GM23248 (cell line): ENCODE results near the gene CWC25. TPM values are rescaled to one million over a fixed set of nuclear protein-coding genes. Genes with fewer than 3 reads are reported as not detected.

ENCODE experiments used
- DNase-seq: peaks from one replicate; pipeline ENCODE4 v3.0.0-alpha.2; 2015
- H2AFZ ChIP-seq: fragments of 200-600 bp; sonication (generic); 2 replicates; pipeline ENCODE4 v1.6.1; 2016; ENCODE audit warnings: antibody characterized with exemption
- H3F3A ChIP-seq: fragments of 200-600 bp; sonication (generic); 2 replicates; pipeline ENCODE4 v1.6.1; 2016; ENCODE audit warnings: mild to moderate bottlenecking, antibody characterized with exemption, mixed run types; ENCODE audit not compliant: insufficient read depth
- H3K27ac ChIP-seq: fragments of 200-600 bp; sonication (generic); 2 replicates; pipeline ENCODE4 v1.5.1; 2016; ENCODE audit warnings: mild to moderate bottlenecking
- H3K27me3 ChIP-seq: fragments of 200-600 bp; sonication (generic); replicated peaks from 2 replicates; pipeline ENCODE4 v1.6.1; 2016; ENCODE audit warnings: mild to moderate bottlenecking; ENCODE audit not compliant: insufficient read depth
- H3K36me3 ChIP-seq: fragments of 200-600 bp; sonication (generic); 2 replicates; pipeline ENCODE4 v1.6.1; 2016; ENCODE audit warnings: low read depth, mild to moderate bottlenecking
- H3K4me1 ChIP-seq: fragments of 200-600 bp; sonication (generic); 2 replicates; pipeline ENCODE4 v1.6.1; 2016; ENCODE audit warnings: mild to moderate bottlenecking; ENCODE audit not compliant: insufficient read depth
- H3K4me2 ChIP-seq: fragments of 200-600 bp; sonication (generic); one replicate; pipeline ENCODE4 v1.6.1; 2016; ENCODE audit warnings: mild to moderate bottlenecking; ENCODE audit not compliant: unreplicated experiment
- H3K4me3 ChIP-seq: fragments of 200-600 bp; sonication (generic); 2 replicates; pipeline ENCODE4 v1.5.1; 2016; ENCODE audit warnings: mild to moderate bottlenecking
- H3K79me2 ChIP-seq: fragments of 200-600 bp; sonication (generic); 2 replicates; pipeline ENCODE4 v1.6.1; 2016; ENCODE audit warnings: mild to moderate bottlenecking; ENCODE audit not compliant: insufficient read depth
- H3K9ac ChIP-seq: fragments of 200-600 bp; sonication (generic); 2 replicates; pipeline ENCODE4 v1.6.1; 2016; ENCODE audit warnings: mild to moderate bottlenecking
- H3K9me2 ChIP-seq: fragments of 200-600 bp; sonication (generic); 2 replicates; pipeline ENCODE4 v1.6.1; 2016; ENCODE audit warnings: mixed run types, mild to moderate bottlenecking, moderate library complexity; ENCODE audit not compliant: insufficient read depth
- H3K9me3 ChIP-seq: fragments of 200-600 bp; sonication (generic); one replicate; pipeline ENCODE4 v1.6.1; 2017; ENCODE audit warnings: low read depth
- H4K20me1 ChIP-seq: fragments of 200-600 bp; sonication (generic); 2 replicates; pipeline ENCODE4 v1.6.0; 2016; ENCODE audit not compliant: insufficient read depth
- EZH2 ChIP-seq: fragments of 200-600 bp; sonication (generic); IDR thresholded peaks from 2 replicates; pipeline ENCODE4 v1.6.1; 2018; ENCODE audit warnings: antibody characterized with exemption, mild to moderate bottlenecking; ENCODE audit not compliant: insufficient read depth, poor library complexity, severe bottlenecking
- EZH2phosphoT487 ChIP-seq: fragments of 200-600 bp; sonication (generic); IDR thresholded peaks from 2 replicates; pipeline ENCODE4 v1.6.1; 2018; ENCODE audit warnings: antibody characterized with exemption, moderate library complexity, mild to moderate bottlenecking, low read depth; ENCODE audit not compliant: insufficient read depth
- WGBS, 2 experiments: methylation state at CpG; one replicate each; pipeline ENCODE4 v1.1.6; 2015 to 2017; ENCODE audit warnings: low lambda C conversion rate in 2 of 2, low coverage in 1 of 2; ENCODE audit errors: missing lambda C conversion rate in 2 of 2; 5-methylcytosine and 5-hydroxymethylcytosine counted together
- in situ Hi-C: fragments of 300-500 bp; cut with MboI; formaldehyde crosslinking; loops from 2 replicates; pipeline ENCODE4 v1.15.0; 2020
- polyA plus RNA-seq: library from polyadenylated mRNA; unstranded; fragments of >200 nt; fragmentation: Nextera tagmentation; extraction: Ambion mirVana; gene quantifications from 2 replicates; pipeline ENCODE4 v1.2.1, GENCODE V29; 2016
- total RNA-seq: library from RNA; depleted of rRNA; stranded (reverse); fragments of >200 nt; shearing (Covaris generic); gene quantifications from 2 replicates; pipeline ENCODE4 v1.2.3, GENCODE V29; 2014

CWC25 gene
- total and polyA plus RNA-seq, 2 experiments from 2014 or later: 9.7 to 14.2 TPM

DNA sequence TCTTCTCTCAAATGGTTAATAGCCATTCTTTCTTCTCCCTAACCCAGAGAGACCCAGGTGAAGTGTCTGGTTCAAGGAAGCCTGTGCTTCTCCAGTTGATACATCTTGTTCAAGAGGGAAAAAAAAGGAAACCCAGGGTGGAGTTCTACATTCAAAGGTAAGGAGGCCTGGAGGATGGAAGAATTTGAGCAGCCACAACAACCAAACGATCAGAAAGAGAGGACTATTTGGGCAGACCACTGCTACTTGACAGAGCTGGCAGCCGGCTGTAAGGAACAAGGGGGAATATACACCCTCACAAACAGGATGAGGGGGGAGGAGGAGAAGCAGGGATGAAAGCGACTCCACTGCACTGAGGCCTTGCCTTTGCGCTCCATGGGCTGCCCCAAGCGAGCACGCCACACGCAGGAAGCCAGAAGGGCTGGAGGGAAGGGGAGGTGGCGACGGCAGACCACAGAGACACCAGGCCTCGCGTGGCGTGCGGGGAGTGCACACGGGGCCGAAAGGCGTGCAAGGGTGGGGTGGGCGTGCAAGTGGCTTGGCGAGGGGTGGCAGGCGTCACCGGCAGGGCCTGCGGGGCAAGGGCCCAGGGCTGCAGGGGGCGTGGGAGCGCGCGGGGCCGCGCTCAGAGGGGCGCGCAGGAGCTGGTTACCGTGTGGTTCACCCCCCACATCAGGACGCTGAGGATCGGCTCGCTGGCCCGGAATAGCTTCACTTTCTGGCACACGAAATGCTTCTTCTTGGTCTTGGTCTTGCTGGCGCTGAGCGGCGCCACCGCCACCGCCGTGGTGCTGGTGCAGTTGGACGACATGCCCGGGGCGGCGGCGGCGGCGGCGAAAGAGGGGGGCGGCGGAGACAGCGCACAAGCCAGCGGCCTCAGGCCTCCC is 26.3 kb downstream of the CWC25 start:
- DNase-seq: peak; percentile 74
- Histone ChIP-seq H3K36me3 (peaks cover 20% of the 10 kb centered on the region), H3K79me2 (peaks cover 54% of the 10 kb centered on the region), H4K20me1 (0 out of 2 replicates have a peak, but pooled peaks cover 3% of the 10 kb centered on the region), H3K9me3 (no peaks in the 10 kb centered on the region), H3K4me3 (peak overlapping the region; percentile 88), H3K9ac (peak overlapping the region; percentile 97), H3K9me2 (no peaks in the 10 kb centered on the region), H3F3A (peaks cover 52% of the 10 kb centered on the region), H3K4me2 (peak overlapping the region; percentile 100), H3K4me1 (peaks cover 21% of the 10 kb centered on the region), H3K27me3 (no peaks in the 10 kb centered on the region), H2AFZ (peak overlapping the region; percentile 72), H3K27ac (peak overlapping the region; percentile 96)
- WGBS, 2 experiments: 1 to 2% methylated on average over 22 to 40 of the region's 53 CpGs
- no peak for TF ChIP-seq EZH2
- no peak for TF ChIP-seq EZH2phosphoT487
- in situ Hi-C loops: no loop called here

DNA sequence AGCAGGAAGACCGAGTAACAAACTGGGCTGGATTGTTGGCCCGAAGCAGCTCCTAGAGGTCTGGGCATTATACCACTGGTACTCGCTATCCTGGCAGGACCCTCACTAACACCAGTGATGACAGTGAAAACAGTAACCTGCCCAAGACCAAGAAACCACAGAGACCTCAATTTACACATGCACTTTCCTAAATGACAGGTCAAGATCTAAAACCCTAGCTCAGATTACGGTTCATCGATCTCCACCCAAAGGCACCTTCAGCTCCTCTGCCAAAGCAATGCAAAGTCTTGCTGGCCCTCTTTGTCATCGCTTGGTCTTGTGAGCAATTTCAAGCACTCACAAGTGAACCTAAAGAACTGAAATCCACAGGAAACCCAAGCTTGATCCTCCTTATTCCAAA is 27.3 kb downstream of the CWC25 start:
- H3K4me1 ChIP-seq: peaks cover 21% of the 10 kb centered on the region
- no peak for TF ChIP-seq EZH2
- TF ChIP-seq EZH2phosphoT487: no peak
- peaks cover 16% of the 10 kb centered on the region; the same call in 1 of the 2 replicates for H3K36me3 ChIP-seq
- 0 out of 2 replicates have a peak, but pooled peaks cover 4% of the 10 kb centered on the region for H4K20me1 ChIP-seq
- peak overlapping the region; percentile 97 for H3K9ac ChIP-seq
- 79 to 81% methylated on average over 6 of the region's 6 CpGs for WGBS, 2 experiments
- H2AFZ ChIP-seq: no peak overlapping the region
- no peaks in the 10 kb centered on the region for H3K27me3 ChIP-seq
- peaks cover 64% of the 10 kb centered on the region for H3K79me2 ChIP-seq
- H3K4me2 ChIP-seq: peak overlapping the region; percentile 100
- H3K27ac ChIP-seq: peak overlapping the region; percentile 96
- peak; percentile 37 for DNase-seq
- no peaks in the 10 kb centered on the region for H3K9me3 ChIP-seq
- H3K9me2 ChIP-seq: no peaks in the 10 kb centered on the region
- H3F3A ChIP-seq: peaks cover 52% of the 10 kb centered on the region
- in situ Hi-C loops: no loop called here
- peak overlapping the region; percentile 88 for H3K4me3 ChIP-seq

DNA sequence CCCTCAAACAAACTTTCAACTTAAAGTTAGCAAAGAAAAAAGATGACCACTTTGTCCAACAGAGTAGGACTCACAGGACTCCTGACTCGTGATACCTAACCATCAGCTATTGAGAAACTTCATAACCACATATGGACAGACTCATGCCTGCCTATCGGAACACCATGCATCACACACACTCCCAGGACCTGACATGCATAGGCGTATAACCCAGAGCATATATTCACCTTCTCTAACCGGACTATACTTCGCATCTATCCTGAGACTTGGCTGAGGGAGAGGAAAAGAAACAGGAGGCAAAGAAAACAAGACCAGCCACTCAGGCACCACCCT is 28.0 kb downstream of the CWC25 start:
- Histone ChIP-seq H3K4me2 (peak overlapping the region; percentile 100), H3K4me1 (peaks cover 21% of the 10 kb centered on the region), H3K79me2 (peaks cover 71% of the 10 kb centered on the region), H3K9me3 (no peaks in the 10 kb centered on the region), H3K27me3 (no peaks in the 10 kb centered on the region), H3K36me3 (peaks cover 13% of the 10 kb centered on the region; the same call in 1 of the 2 replicates), H3K9me2 (no peaks in the 10 kb centered on the region), H3K4me3 (peak overlapping the region; percentile 88), H3F3A (peaks cover 50% of the 10 kb centered on the region), H3K27ac (peak overlapping the region; percentile 96), H3K9ac (peak overlapping the region; percentile 97; the same call in 1 of the 2 replicates), H2AFZ (no peak overlapping the region), H4K20me1 (0 out of 2 replicates have a peak, but pooled peaks cover 4% of the 10 kb centered on the region)
- peak; percentile 76 for DNase-seq
- TF ChIP-seq EZH2 (no peak), EZH2phosphoT487 (no peak)
- WGBS, 2 experiments: 75 to 81% methylated on average over 5 of the region's 5 CpGs
- in situ Hi-C loops: no loop called here

DNA sequence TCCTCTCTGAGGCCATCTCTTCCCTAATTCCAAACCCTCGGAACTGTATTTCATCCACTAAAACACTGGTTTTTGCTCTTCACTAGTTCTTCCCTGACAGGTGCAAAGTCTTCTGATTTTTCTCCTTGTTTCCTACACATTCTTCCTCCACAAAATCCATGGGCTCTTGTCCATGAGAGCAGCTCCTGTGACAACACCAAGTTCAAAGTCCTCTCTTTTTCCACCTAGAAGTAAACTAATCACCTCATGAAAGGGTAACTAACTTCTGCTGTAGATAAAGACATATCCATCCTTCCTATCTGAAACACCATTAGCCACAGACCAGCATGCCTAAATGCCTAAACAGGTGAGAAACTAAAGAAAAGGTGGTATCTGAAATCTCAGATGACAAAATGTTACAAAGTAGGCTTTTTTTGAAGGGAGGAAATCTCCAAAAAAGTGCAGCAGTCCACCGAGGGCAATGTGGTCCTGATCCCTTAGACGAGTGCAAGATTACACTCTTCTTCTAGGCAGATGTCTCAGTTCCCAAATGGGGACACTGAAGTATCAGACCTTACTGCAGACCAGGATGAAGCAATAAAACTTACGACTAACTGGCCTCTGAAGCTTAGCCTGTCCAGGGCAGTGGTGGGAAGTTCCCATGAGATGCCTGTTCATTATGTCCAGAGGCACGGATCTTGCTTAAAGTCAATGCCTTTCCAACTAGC is 28.5 kb downstream of the CWC25 start:
- no peak for DNase-seq
- Histone ChIP-seq H3K27me3 (no peaks in the 10 kb centered on the region), H3K9me2 (no peaks in the 10 kb centered on the region), H3K4me3 (peak overlapping the region; percentile 88), H3K9ac (no peak overlapping the region), H4K20me1 (0 out of 2 replicates have a peak, but pooled peaks cover 4% of the 10 kb centered on the region), H2AFZ (no peak overlapping the region), H3K79me2 (peaks cover 76% of the 10 kb centered on the region), H3K36me3 (peaks cover 8% of the 10 kb centered on the region; the same call in 1 of the 2 replicates), H3K4me1 (peaks cover 21% of the 10 kb centered on the region), H3F3A (peaks cover 45% of the 10 kb centered on the region), H3K4me2 (peak overlapping the region; percentile 100), H3K27ac (peak overlapping the region; percentile 96), H3K9me3 (no peaks in the 10 kb centered on the region)
- in situ Hi-C loops: no loop called here
- no peak for TF ChIP-seq EZH2
- no peak for TF ChIP-seq EZH2phosphoT487
- WGBS, 2 experiments: 53 to 54% methylated on average over 5 of the region's 5 CpGs
